Activated CD4-positive, alpha-beta T cell treated with anti-CD3 and anti-CD28 coated beads, Interleukin-2, amount 50 U/mL, for 4 hours (primary cell): ENCODE data around the gene IL4I1.

ENCODE experiments used
- DNase-seq, 2 experiments: peaks; one replicate each; pipeline ENCODE4 v3.0.0-alpha.2; 2020

Gene IL4I1

GRCh38 chr19:49849433-49850220 lies 47.1 kb downstream of the IL4I1 start:
- no peak for DNase-seq

- no peak for DNase-seq
Observed at GRCh38 chr19:49848938-49849337, 47.7 kb downstream of the IL4I1 start.

DNA sequence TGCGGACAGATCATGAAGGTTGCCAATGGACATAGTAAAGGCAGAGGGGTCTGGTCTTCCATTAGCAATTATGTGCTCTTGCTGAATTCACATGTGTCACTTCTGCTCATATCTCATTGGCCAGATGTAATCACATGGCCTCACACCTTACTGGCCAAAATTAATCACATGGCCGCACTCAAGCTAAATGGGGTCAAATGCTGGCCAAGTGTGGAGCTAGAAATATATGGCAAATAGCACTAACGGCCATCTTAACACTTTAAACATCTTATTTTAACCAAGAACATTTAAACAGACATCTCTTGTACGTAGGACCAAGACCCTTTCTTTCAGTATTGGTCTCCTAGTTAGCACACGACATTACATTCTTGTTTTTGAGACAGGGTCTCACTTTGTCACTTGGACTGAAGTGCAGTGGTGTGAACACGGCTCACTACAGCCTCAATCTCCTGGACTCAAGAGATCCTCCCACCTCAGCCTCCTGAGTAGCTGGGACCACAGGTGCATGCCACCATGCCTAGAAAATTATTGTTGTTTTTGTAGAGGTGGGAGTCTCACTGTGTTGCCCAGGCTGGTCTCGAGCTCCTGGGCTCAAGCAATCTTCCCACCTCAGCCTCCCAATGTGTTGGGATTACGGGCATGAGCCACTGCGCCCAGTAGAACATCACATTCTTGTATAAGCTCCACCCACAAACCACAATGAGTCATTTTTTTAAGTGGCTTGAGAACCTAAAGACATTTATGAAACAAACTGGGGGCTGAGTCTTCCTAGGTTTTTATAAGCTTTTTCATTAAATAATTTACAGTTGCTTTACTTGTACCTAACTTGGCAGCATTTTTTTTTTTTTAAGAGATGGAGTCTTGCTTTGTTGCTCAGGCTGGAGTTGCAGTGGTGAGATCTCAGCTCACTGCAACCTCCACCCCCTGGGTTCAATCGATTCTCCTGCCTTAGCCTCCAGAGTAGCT lies 48.7 kb downstream of the IL4I1 start:
- DNase-seq = no peak

DNA sequence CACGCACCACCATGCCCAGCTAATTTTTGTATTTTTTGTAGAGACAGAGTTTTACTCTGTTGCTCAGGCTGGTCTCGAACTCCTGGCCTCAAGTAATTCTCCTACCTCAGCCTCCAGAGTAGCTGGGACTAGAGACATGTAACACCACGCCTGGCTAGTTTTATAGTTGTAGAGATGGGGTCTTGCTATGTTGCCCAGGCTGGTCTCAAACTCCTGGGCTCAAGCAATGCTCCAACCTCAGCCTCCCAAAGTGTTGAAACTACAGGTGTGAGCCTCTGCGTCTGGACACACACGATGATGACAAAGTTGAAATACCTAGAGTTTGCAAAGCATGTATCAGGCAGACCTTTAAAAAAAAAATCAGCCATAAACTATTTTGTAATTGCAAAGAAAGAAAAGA lies 50.3 kb downstream of the IL4I1 start:
- no peak for DNase-seq

DNA sequence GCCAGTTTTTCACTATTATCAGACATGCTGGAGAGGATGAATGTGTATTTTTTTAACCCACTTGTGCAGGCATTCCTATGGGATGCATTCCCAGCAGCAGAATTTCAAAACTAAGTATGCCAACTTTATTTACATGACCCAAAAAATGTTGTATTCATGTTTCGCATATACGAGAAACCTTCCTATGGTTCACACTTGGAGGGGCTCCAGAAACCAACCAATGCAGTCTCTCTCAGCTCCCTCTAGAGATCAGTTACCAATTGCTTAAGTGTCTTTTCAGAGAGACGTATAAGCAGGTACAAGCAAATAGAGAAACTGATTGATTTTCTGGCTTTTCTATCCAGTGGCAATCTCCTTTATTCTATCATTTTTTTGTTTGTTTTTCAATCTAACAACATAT lies 51.3 kb downstream of the IL4I1 start:
- no peak for DNase-seq

DNA sequence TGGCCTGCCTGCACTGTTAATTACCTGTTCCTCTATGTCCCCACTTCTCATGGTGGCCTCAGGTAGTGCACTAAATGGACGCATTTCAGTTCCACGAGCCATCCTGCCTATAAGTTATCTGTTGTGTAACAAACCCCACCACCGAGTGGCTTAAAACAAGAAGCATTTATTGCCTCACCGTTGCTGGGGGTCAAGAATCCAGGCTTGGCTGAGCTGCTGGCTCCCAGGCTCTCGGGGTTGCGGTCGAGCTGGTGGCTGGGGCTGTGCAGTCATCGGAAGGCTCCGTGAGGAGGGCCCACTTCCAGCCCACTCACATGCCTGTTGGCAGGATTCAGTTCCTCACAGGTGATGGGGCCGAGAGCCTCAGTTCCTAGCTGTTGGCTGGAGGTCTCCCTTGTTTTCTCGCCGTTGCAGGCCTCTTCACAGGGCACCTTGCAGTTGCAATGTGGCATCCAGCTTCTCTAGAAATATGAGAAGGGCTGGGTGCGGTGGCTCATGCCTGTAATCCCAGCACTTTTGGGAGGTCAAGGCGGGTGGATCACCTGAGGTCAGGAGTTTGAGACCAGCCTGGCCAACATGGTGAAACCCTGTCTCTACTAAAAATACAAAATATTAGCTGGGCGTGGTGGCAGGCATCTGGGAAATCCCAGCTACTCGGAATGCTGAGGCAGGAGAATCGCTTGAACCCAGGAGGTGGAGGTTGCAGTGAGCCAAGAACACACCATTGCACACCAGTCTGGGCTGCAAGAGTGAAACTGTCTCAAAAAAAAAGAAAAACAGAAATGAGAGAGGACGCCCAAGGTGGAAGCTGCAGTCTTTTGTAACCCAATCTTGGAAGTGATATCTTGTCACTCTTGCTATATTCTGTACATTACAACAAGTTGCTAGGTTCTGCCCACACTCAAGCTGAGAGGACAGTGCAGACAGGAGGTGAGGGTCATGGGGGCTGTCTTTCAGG lies 52.3 kb downstream of the IL4I1 start:
- DNase-seq = no peak

- no peak for DNase-seq
Observed at GRCh38 chr19:49843265-49843664, 53.4 kb downstream of the IL4I1 start.

DNA sequence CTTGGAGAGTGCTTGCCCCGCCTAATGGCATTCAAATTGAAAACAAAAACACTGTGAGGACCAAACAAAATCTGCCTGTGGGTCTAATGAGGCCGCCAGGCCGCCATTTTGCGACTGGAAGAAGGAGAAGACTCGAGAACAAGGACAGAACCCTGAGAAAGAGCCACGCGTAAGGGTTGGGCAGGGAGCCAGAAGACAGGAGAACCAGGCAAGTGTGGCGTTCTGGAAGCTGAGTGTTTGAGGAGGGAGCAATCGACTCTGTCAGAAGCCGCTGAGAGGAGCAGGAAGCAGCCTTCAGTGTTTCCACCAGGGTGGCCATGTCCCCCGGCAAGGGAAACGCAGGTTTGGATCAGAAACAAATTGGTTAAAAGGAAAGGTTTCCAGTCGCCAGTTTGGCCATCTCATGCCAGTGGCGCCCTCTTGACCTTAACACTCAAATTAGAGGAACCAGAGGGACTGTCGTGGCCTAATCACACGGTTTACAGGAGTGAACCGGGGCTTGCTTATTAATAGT lies 55.9 kb downstream of the IL4I1 start:
- no peak for DNase-seq

- no peak for DNase-seq
Observed at GRCh38 chr19:49840321-49840720, 56.4 kb downstream of the IL4I1 start.

DNA sequence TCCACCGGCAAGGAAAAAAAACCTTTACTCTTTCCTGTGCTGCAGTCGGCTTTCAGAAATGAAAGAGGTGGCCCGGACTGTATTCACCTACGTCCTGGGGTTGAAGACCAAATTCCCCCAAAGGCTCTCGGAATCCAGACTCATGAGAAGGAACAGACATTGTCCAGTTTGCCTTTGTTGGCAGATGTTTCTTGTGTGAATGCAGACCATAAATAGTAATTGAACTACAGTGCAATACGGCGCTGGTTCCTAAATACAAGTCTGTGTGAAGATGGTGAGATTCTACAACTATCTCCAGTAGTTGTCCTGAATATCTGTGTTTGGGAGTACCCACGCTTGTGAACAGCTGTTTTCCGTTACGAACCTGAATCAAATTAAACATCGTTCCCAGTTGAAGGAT lies 57.0 kb downstream of the IL4I1 start:
- DNase-seq = no peak
